CD4-positive, alpha-beta T cell (primary cell): ENCODE results near the gene EXOG. TPM values are rescaled to one million over a fixed set of nuclear protein-coding genes. Genes with fewer than 3 reads are reported as not detected.

ENCODE experiments used
- ATAC-seq: fragments of 200-7000 bp; cut with Tn5 transposase; one replicate; pipeline ENCODE4 v1.10.0; 2022; ENCODE audit warnings: mild to moderate bottlenecking; ENCODE audit not compliant: poor library complexity
- CTCF ChIA-PET: fragments of 350-600 bp; sonication (Branson Sonifier 250); formaldehyde crosslinking; loops from one replicate; lab custom pipeline; 2021; ENCODE audit warnings: antibody characterized with exemption, inconsistent platforms; lab: Charles Lee
- POLR2A ChIA-PET: fragments of 350-600 bp; sonication (Branson Sonifier 250); formaldehyde crosslinking; loops from one replicate; lab custom pipeline; 2021; ENCODE audit warnings: antibody characterized with exemption, inconsistent platforms; lab: Charles Lee
- DNase-seq, 14 experiments: peaks; one replicate each; pipeline ENCODE4 v3.0.0-alpha.2; 2013 to 2020; ENCODE audit warnings: mixed read lengths in 2 of 14
- H3K27ac ChIP-seq, 2 donors: one replicate each; pipeline versions ENCODE4 v1.5.1 to v1.7.0; 2013; ENCODE audit warnings: low read length in 2 of 2, low read depth in 1 of 2, mild to moderate bottlenecking in 1 of 2
- H3K27me3 ChIP-seq, 2 experiments: 1 replicate in 1 of 2; 2 replicates in 1 of 2; pipeline versions ENCODE4 v1.6.1 to v1.7.0; 2013; ENCODE audit warnings: low read length in 2 of 2, control low read depth in 1 of 2, mild to moderate bottlenecking in 1 of 2, moderate library complexity in 1 of 2; ENCODE audit not compliant: insufficient read depth in 2 of 2, control insufficient read depth in 1 of 2
- H3K36me3 ChIP-seq: one replicate; pipeline ENCODE4 v1.6.1; 2013; ENCODE audit warnings: low read length, control low read depth; ENCODE audit not compliant: insufficient read depth
- H3K4me1 ChIP-seq: one replicate; pipeline ENCODE4 v1.6.1; 2013; ENCODE audit warnings: low read length, control low read depth; ENCODE audit not compliant: insufficient read depth
- H3K4me3 ChIP-seq: one replicate; pipeline ENCODE4 v1.5.1; 2013; ENCODE audit warnings: mild to moderate bottlenecking, low read length, moderate library complexity
- H3K9me3 ChIP-seq, 2 experiments: 1 replicate in 1 of 2; 2 replicates in 1 of 2; pipeline versions ENCODE4 v1.6.1 to v1.7.0; 2013; ENCODE audit warnings: low read length in 2 of 2, mild to moderate bottlenecking in 2 of 2, control low read depth in 1 of 2, moderate library complexity in 1 of 2; ENCODE audit not compliant: control insufficient read depth in 1 of 2, insufficient read depth in 1 of 2
- H3K27ac Mint-ChIP-seq: one replicate; pipeline ENCODE4 v1.8.0; 2020; ENCODE audit warnings: mixed read lengths
- H3K27me3 Mint-ChIP-seq: one replicate; pipeline ENCODE4 v1.8.0; 2021; ENCODE audit warnings: mixed read lengths
- H3K36me3 Mint-ChIP-seq: one replicate; pipeline ENCODE4 v1.8.0; 2021; ENCODE audit warnings: low read depth, mixed read lengths
- H3K4me1 Mint-ChIP-seq: one replicate; pipeline ENCODE4 v1.8.0; 2021; ENCODE audit warnings: low read depth, mixed read lengths
- H3K4me3 Mint-ChIP-seq: one replicate; pipeline ENCODE4 v1.8.0; 2020; ENCODE audit warnings: mild to moderate bottlenecking, mixed read lengths
- H3K9me3 Mint-ChIP-seq: one replicate; pipeline ENCODE4 v1.8.0; 2020; ENCODE audit warnings: mixed read lengths
- CTCF ChIP-seq: fragments of 200-600 bp; IDR thresholded peaks from one replicate; pipeline ENCODE4 v1.8.0; 2022; ENCODE audit warnings: antibody characterized with exemption, mild to moderate bottlenecking
- intact Hi-C, 2 experiments: fragments of 100-400 bp; cut with DNase I in 1 of 2; cut with micrococcal nuclease in 1 of 2; formaldehyde crosslinking; loops; one replicate each; pipeline versions ENCODE4 v1.15.1 to v1.9.0; 2023 to 2025; cut with DNase I, micrococcal nuclease
- total RNA-seq, 174 experiments: library from RNA in 2 of 174; stranded (reverse) in 2 of 174; gene quantifications; one replicate each; pipeline ENCODE4 v1.2.3 and lab custom pipeline; 2021 to 2026

EXOG gene
- total RNA-seq, 2 experiments from 2014 or later: 13.7 to 16.0 TPM

GRCh38 chr3:38554127-38554827, 58.1 kb downstream of the EXOG start:
- no peak overlapping the region for H3K4me3 Mint-ChIP-seq
- no peak overlapping the region for H3K27ac Mint-ChIP-seq
- ChIA-PET CTCF (no interaction called here), POLR2A (no interaction called here)
- peaks cover 0 to 19% of the 10 kb centered on the region in 2 experiments for H3K9me3 ChIP-seq
- intact Hi-C loops: no loop called here
- H3K9me3 Mint-ChIP-seq: peaks cover 2% of the 10 kb centered on the region
- no peak for DNase-seq
- H3K4me1 ChIP-seq: no peaks in the 10 kb centered on the region
- H3K36me3 Mint-ChIP-seq: no peaks in the 10 kb centered on the region
- no peak overlapping the region for H3K4me3 ChIP-seq
- no peaks in the 10 kb centered on the region for H3K36me3 ChIP-seq
- TF ChIP-seq CTCF: no peak
- no peaks in the 10 kb centered on the region for H3K27me3 Mint-ChIP-seq
- no peak overlapping the region for H3K27ac ChIP-seq
- no peaks in the 10 kb centered on the region for H3K4me1 Mint-ChIP-seq
- no peaks in the 10 kb centered on the region for H3K27me3 ChIP-seq
- ATAC-seq: no peak

GRCh38 chr3:38555149-38555840, 59.2 kb downstream of the EXOG start:
- DNase-seq (no peak), ATAC-seq (no peak)
- Mint-ChIP-seq H3K4me1 (no peaks in the 10 kb centered on the region), H3K27me3 (no peaks in the 10 kb centered on the region), H3K9me3 (peaks cover 2% of the 10 kb centered on the region), H3K36me3 (no peaks in the 10 kb centered on the region), H3K4me3 (no peak overlapping the region), H3K27ac (no peak overlapping the region)
- Histone ChIP-seq H3K27me3 (no peaks in the 10 kb centered on the region), H3K4me3 (no peak overlapping the region), H3K36me3 (no peaks in the 10 kb centered on the region), H3K9me3 (peaks cover 0 to 19% of the 10 kb centered on the region in 2 experiments), H3K27ac (no peak overlapping the region), H3K4me1 (no peaks in the 10 kb centered on the region)
- ChIA-PET CTCF (no interaction called here), POLR2A (no interaction called here)
- intact Hi-C loops: no loop called here
- no peak for TF ChIP-seq CTCF

- H3K27me3 ChIP-seq: peaks cover 0 to under 1% of the 10 kb centered on the region in 2 experiments
- no peaks in the 10 kb centered on the region for H3K36me3 ChIP-seq
- Mint-ChIP-seq H3K36me3 (no peaks in the 10 kb centered on the region), H3K27me3 (no peaks in the 10 kb centered on the region), H3K9me3 (peaks cover 2% of the 10 kb centered on the region), H3K4me1 (no peaks in the 10 kb centered on the region), H3K27ac (no peak overlapping the region), H3K4me3 (no peak overlapping the region)
- ATAC-seq (no peak), DNase-seq (no peak)
- H3K4me3 ChIP-seq: no peak overlapping the region
- ChIA-PET POLR2A (no interaction called here), CTCF (no interaction called here)
- H3K27ac ChIP-seq: no peak overlapping the region
- H3K9me3 ChIP-seq: peaks cover 0 to 13% of the 10 kb centered on the region in 2 experiments
- TF ChIP-seq CTCF: no peak
- intact Hi-C loops: no loop called here
- no peaks in the 10 kb centered on the region for H3K4me1 ChIP-seq
Measured at GRCh38 chr3:38555926-38556325, 59.8 kb downstream of the EXOG start.
